Measurements from ENCODE around the gene NBPF8.
"Not testable (repeated sequence)": the region's sequence is repeated elsewhere in the genome, so short reads cannot be mapped to it uniquely, and the experiment has no call there.

Gene NBPF8, protein sequence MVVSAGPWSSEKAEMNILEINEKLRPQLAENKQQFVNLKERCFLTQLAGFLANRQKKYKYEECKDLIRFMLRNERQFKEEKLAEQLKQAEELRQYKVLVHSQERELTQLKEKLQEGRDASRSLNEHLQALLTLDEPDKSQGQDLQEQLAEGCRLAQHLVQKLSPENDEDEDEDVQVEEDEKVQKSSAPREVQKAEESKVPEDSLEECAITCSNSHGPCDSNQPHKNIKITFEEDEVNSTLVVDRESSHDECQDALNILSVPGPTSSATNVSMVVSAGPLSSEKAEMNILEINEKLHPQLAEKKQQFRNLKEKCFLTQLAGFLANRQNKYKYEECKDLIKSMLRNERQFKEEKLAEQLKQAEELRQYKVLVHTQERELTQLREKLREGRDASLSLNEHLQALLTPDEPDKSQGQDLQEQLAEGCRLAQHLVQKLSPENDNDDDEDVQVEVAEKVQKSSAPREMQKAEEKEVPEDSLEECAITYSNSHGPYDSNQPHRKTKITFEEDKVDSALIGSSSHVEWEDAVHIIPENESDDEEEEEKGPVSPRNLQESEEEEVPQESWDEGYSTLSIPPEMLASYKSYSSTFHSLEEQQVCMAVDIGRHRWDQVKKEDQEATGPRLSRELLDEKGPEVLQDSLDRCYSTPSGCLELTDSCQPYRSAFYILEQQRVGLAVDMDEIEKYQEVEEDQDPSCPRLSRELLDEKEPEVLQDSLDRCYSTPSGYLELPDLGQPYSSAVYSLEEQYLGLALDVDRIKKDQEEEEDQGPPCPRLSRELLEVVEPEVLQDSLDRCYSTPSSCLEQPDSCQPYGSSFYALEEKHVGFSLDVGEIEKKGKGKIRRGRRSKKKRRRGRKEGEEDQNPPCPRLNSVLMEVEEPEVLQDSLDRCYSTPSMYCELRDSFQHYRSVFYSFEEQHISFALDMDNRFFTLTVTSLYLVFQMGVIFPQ

GRCh38 chr1:120414911-120415480, at the start of gene NBPF8:
TSS of gene NBPF8 (plus strand) at chr1:120415035. CDS start at chr1:120436523, 21,488 bp downstream.
- peak; percentile 75 for DNase-seq

GRCh38 chr1:120367709-120368108, 47.1 kb upstream of the NBPF8 start:
- not testable (repeated sequence) for DNase-seq

GRCh38 chr1:120386651-120387050, 28.2 kb upstream of the NBPF8 start:
- not testable (repeated sequence) for DNase-seq

- DNase-seq: peak; percentile 46
Observed at GRCh38 chr1:120388597-120389126, 26.2 kb upstream of the NBPF8 start.

DNA sequence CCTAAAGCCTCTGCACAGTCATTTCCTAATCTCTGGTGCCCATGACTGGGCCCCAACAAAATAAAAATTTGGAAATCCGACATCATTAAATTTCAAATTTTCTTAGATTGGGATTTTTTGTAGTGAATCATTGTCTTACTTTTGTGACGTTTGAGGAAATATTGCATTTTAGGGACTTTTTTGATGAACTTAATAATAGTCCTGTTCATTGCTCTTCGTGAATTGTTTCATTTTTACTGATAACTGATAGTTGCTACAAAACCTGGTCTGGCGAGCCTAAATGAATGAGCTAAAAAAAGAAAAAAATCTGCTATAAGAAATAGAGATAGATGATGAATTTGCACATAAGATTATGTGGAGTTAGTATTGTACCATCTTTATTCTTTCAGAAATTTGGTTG, 23.5 kb upstream of the NBPF8 start:
- DNase-seq: not testable (repeated sequence)

DNA sequence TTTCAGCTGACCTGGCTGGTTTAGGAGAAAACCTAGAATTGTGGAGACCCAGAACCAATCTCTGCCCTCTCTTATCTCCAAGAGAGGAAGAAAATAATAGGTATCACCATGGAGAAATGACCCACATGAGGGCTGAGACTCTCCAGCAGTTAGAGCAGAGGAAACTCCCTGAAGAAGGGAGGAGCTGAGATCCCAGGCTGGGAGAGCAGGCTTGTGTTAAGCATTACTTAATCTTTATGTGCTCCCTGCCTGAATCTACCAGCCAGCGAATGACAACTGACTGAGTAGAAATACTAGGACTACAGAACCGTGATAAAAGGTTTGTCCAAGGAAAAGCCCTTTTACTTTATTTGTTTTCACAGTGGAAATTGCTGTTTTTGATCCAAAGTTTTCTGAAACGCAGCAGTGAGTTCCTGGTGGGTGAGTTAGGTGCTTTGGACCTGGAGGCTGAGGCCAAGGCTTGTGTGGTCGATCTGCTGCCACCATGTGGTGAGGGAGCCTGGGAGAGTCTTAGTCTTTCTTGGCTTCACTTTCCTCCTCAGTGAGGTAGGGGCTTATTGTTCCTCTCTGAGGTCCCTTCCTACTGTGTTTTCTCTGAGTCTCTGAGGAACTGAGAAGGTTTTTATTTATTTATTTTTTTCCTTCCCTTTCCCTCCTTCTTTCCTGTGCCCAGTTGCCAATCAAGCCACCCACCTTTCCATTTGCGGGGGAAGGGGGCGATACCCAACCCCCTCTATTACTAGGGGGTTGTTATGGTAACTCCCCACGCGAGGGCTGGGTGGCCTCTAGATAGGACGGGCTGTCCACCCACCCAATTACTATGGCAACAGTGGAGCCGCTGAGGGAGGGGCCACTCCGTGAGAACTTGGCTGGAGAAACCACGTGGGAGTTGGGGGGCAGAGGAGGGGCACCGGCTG, 21.3 kb upstream of the NBPF8 start:
- DNase-seq: not testable (repeated sequence)

DNA sequence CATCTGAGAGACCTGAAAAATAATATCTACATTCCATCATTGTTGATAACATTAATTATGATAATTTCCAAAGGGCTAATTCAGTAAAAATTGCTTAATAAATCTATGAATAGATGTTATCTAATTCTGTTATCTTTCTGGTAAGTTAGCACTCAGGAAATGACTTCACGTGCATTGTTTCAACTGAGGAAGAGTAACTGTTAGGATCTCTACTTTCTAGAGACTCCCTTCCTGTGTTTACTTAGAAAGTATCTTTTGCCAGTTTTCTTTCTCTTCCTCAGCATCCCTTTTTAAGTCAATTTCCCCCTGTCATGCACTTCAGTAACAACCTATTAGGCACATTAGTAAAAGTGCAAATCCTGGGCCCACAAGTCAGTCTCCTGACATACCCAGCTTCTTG, 9.5 kb upstream of the NBPF8 start:
- DNase-seq: not testable (repeated sequence)

DNA sequence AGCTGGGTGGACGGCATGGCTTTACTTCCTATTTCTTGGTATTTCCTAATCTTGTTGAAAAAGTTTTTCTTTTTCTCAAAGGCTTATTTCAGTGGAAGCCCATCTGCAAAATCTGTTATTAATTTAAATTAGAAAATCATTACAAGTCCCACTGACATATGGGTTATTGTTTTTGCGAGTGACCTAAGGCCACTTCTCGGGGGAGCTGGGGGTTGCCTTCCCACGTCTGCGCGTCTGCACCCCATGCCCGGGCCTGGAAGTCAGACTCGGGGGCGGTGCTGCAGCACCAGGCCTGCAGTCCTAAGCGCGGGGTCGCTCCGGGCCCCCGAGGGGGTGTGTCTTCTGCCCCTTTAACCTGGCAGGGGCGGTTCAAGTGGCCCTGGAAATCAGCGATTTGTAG, 384 bp upstream of the NBPF8 start:
- DNase-seq: not testable (repeated sequence)

DNA sequence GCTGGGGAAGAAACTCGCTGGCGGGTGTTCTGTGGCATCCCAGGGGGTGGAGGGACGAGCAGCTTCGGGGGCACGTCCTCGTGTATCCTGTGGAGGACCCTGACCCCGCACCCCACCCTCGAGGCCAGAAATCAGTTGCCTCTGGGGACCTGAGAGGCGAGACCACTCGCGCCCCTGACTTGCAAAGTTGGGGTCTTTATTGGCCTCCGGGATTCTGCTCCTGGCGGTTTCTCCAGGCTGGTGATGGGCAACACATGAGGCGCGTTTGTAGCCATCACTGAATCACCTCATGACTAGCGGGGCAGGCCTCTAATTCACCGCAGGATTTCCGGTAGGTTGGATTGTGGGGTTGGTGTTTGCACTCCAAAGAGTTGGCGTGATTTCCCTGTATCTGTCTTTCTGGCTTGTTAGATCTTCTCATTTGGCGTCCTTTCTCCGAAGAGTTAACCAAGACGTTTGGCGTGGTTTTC, 692 bp downstream of the NBPF8 start:
- peak; percentile 22 for DNase-seq

DNA sequence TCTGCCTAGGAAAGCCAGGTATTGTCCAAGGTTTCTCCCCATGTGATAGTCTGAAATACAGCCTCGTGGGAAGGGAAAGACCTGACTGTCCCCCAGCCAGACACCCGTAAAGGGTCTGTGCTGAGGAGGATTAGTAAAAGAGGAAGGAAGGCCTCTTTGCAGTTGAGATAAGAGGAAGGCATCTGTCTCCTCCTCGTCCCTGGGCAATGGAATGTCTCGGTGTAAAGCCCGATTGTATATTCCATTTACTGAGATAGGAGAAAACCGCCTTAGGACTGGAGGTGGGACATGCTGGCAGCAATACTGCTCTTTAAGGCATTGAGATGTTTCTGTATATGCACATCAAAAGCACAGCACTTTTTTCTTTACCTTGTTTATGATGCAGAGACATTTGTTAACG, 10.2 kb downstream of the NBPF8 start:
- not testable (repeated sequence) for DNase-seq

DNA sequence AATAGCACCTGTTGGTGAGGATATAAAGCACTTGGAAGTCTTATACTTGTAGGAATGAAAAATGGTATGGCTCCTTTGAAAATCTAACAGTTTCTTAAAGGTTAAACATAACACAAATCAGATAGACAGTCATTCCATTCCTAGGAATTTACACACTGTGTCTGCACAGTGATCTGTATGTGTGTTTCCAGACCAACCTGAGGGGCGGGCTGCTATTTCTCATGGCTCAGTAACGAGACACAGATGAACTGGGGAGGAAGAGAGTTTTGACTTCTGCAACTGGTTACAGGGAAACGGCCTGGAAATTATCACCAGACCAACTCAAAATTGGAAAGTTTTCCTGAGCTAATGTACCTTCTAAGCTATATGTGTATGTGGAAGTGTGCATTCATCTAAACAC, 16.8 kb downstream of the NBPF8 start:
- not testable (repeated sequence) for DNase-seq

DNA sequence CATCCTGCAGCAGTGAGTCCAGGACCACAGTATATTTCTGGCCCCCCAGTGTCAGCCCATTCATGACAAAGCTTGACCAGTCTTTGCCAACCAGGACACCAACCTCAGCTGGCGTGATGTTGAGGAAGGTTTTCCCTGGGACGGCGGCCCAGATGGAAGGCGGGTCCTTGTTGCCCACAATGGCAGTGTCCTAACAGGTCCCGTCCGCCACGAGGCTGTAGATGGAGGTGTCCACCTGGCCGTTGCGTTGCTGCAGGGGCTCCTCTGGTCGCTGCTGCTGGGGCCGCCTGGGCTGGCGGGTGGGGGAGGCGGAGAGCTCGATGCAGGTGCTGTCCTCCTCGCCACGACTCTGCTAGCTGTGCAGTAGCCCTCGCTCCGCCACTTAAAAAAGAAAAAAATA, 19.0 kb downstream of the NBPF8 start:
- not testable (repeated sequence) for DNase-seq

DNA sequence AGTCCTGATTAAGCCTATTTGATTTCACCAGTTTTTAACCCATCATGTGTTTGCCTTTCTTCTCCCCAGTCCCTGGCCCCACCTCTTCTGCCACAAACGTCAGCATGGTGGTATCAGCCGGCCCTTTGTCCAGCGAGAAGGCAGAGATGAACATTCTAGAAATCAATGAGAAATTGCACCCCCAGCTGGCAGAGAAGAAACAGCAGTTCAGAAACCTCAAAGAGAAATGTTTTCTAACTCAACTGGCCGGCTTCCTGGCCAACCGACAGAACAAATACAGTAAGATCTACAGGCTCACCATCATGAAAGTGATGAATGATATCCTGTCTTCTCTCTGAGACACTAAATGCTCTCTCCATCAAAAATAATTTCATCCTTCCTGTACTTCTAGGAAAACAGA, 34.3 kb downstream of the NBPF8 start:
- DNase-seq: not testable (repeated sequence)

Measured in CD4-positive, alpha-beta T cell treated with Interferon gamma for 1 hour (primary cell).